Measurements from ENCODE around the gene MARCO.
"Not testable (repeated sequence)": the region's sequence is repeated elsewhere in the genome, so short reads cannot be mapped to it uniquely, and the experiment has no call there.

The MARCO gene

GRCh38 chr2:118945881-118946280, 3.9 kb downstream of the MARCO start:
- no peak for TF ChIP-seq GATA1 (IDR thresholded peaks at IDR 0.05; ENCODE audit: low read depth, low read length)
- no peak for TF ChIP-seq POLR2A (IDR thresholded peaks at IDR 0.05; ENCODE audit: low read length)
- DNase-seq = no peak

- not testable (repeated sequence) for DNase-seq
Measured at GRCh38 chr2:118948266-118948665, 6.3 kb downstream of the MARCO start.

- DNase-seq = no peak
- TF ChIP-seq GATA1 (IDR thresholded peaks at IDR 0.05; ENCODE audit: low read depth, low read length) (no peak), POLR2A (IDR thresholded peaks at IDR 0.05; ENCODE audit: low read length) (no peak)
Measured at GRCh38 chr2:118954297-118955060, 12.5 kb downstream of the MARCO start.

GRCh38 chr2:118965737-118966136, 23.7 kb downstream of the MARCO start:
- TF ChIP-seq GATA1 (IDR thresholded peaks at IDR 0.05; ENCODE audit: low read depth, low read length) = no peak
- no peak for TF ChIP-seq POLR2A (IDR thresholded peaks at IDR 0.05; ENCODE audit: low read length)
- no peak for DNase-seq

GRCh38 chr2:118967124-118967880, 25.3 kb downstream of the MARCO start:
- no peak for DNase-seq
- no peak for TF ChIP-seq POLR2A (IDR thresholded peaks at IDR 0.05; ENCODE audit: low read length)
- no peak for TF ChIP-seq GATA1 (IDR thresholded peaks at IDR 0.05; ENCODE audit: low read depth, low read length)

- DNase-seq = no peak
Measured at GRCh38 chr2:118968042-118968441, 26.0 kb downstream of the MARCO start.

GRCh38 chr2:118968961-118969733, 27.2 kb downstream of the MARCO start:
- TF ChIP-seq POLR2A (IDR thresholded peaks at IDR 0.05; ENCODE audit: low read length) (no peak), GATA1 (IDR thresholded peaks at IDR 0.05; ENCODE audit: low read depth, low read length) (no peak)

More at GRCh38 chr2:118968042-118968441, 26.0 kb downstream of the MARCO start:
- TF ChIP-seq GATA1 (IDR thresholded peaks at IDR 0.05; ENCODE audit: low read depth, low read length) (no peak), POLR2A (IDR thresholded peaks at IDR 0.05; ENCODE audit: low read length) (no peak)

GRCh38 chr2:118969734-118970395, 27.9 kb downstream of the MARCO start:
- no peak for TF ChIP-seq GATA1 (IDR thresholded peaks at IDR 0.05; ENCODE audit: low read depth, low read length)
- TF ChIP-seq POLR2A (IDR thresholded peaks at IDR 0.05; ENCODE audit: low read length) = no peak
- no peak for DNase-seq

More at GRCh38 chr2:118968961-118969733, 27.2 kb downstream of the MARCO start:
- DNase-seq = no peak

- no peak for DNase-seq
Measured at GRCh38 chr2:118970396-118971135, 28.6 kb downstream of the MARCO start.

GRCh38 chr2:118971245-118972122, 29.5 kb downstream of the MARCO start:
- no peak for DNase-seq
- TF ChIP-seq GATA1 (IDR thresholded peaks at IDR 0.05; ENCODE audit: low read depth, low read length) = no peak
- TF ChIP-seq POLR2A (IDR thresholded peaks at IDR 0.05; ENCODE audit: low read length) = no peak

More at GRCh38 chr2:118970396-118971135, 28.6 kb downstream of the MARCO start:
- TF ChIP-seq POLR2A (IDR thresholded peaks at IDR 0.05; ENCODE audit: low read length) (no peak), GATA1 (IDR thresholded peaks at IDR 0.05; ENCODE audit: low read depth, low read length) (no peak)

GRCh38 chr2:118973542-118973951, 31.6 kb downstream of the MARCO start:
- TF ChIP-seq POLR2A (IDR thresholded peaks at IDR 0.05; ENCODE audit: low read length) = no peak
- TF ChIP-seq GATA1 (IDR thresholded peaks at IDR 0.05; ENCODE audit: low read depth, low read length) = no peak
- DNase-seq = no peak
